ENCODE data around the gene IGLL5.

IGLL5 gene

DNA sequence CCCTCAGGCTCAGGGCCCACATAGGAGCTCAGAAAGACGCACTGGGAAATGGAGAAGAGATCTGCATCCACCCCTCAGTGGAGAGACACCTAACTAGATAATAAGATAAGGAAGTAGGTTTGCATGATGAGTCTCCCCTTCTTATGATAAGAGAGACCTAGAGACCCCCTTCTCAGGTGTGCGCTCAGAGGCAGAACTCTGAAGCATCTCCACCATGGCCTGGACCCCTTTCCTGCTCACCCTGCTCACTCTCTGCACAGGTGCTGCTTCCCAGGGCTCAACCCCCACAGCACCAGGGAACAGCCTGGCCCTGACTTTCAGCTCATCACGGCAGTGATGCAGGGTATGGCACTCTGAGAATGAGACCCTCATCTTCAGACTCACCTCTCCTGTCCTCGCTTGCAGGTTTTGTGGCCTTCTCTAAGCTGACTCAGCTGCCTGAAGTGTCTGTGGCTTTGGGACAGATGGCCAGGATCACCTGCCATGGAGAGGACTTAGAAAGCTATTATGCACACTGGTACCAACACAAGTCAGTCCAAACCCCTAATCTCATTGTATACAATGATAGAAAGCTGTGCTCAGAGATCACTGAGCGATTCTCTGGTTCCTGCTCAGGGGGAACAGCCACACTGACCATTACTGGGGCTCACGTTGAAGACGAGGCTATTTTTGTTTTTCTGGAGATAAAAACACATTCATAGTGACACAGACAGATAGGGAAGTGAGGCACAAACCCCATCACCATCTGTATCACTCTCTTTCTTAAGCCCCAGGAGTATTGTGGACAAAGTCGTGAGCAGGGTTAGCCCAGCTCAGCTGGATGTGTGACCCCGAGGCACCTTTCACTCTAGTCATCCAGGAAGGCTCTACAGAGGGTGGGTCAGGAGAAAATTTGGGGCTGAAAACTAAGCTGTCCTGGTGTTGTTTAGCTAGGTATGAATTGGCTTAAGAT is 29.7 kb upstream of the IGLL5 start:
- no peak for DNase-seq (ENCODE audit: low read depth, low spot score)
- H3K4me3 ChIP-seq (ENCODE audit: low read length), result no peak overlapping the region

DNA sequence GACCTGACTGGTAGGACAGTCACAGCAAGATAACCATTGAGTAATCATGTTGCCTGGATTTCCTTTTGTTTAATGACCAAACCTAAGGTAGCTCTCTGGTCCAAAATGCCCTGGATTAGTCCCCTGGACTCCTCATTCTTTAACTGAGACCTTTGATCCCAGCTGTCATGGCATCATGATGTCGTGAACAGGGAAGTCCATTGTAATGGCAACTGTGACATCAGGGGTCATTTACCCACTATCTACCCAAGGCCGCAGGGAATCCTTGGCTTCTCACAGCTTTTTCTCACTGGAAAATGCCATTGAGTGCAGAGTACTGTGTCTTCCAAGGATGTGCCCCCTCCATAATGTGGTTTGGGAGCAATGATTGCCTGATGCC is 29.1 kb upstream of the IGLL5 start:
- no peak overlapping the region for H3K4me3 ChIP-seq (ENCODE audit: low read length)
- no peak for DNase-seq (ENCODE audit: low read depth, low spot score)

DNA sequence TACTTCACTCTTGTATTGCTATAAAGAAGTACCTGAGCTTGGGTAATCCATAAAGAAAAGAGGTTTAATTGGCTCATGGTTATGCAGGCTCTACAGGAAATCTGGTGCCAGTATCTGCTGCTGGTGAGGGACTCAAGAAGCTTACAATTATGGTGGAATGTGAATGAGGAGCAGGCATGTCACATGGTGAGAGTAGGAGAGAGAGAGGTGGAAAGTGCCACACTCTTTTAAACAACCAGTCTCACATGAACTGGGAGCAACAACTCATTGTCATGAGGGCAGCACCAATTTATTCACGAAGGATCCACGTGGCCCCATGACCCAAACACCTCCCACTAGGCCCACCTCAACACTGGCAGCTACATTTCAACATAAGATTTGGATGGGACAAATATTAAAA is 24.6 kb upstream of the IGLL5 start:
- H3K4me3 ChIP-seq (ENCODE audit: low read length), result no peak overlapping the region
- no peak for DNase-seq (ENCODE audit: low read depth, low spot score)

DNA sequence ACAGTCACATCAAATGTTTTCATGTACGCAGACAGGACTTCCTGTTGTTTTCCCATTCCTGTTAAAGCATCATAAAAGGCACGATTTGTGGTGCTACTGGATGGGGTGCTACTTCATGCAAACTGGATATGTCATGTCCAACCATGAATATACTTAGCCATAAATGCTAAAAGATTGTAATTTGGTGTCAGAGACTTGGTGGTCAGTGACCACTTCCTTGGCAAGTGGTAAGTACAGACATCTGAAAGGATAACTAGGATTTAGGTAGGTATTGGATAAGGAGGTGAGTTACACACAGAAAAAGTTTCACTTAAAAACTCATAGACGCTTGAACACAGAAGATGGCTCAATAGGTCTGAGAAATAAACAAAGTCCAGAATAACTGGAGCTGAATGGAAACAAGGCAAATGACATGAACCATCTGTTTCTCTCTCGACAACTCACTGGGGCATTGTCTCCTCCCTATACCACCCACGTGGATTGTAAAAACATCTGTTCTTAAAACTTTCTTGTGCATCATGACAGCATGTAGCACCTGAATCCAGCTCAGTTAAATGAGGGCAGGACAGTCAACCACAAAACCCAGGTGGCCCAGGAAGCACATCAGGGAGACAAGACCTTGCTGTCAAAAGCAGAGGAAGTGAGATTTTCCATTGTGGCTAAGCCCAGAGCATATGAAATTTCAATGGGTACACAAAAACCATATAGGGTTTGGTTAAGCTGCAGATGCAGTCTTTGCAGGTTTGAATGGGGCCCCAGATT is 22.1 kb upstream of the IGLL5 start:
- no peak overlapping the region for H3K4me3 ChIP-seq (ENCODE audit: low read length)
- DNase-seq (ENCODE audit: low read depth, low spot score), result peak; percentile 97

DNA sequence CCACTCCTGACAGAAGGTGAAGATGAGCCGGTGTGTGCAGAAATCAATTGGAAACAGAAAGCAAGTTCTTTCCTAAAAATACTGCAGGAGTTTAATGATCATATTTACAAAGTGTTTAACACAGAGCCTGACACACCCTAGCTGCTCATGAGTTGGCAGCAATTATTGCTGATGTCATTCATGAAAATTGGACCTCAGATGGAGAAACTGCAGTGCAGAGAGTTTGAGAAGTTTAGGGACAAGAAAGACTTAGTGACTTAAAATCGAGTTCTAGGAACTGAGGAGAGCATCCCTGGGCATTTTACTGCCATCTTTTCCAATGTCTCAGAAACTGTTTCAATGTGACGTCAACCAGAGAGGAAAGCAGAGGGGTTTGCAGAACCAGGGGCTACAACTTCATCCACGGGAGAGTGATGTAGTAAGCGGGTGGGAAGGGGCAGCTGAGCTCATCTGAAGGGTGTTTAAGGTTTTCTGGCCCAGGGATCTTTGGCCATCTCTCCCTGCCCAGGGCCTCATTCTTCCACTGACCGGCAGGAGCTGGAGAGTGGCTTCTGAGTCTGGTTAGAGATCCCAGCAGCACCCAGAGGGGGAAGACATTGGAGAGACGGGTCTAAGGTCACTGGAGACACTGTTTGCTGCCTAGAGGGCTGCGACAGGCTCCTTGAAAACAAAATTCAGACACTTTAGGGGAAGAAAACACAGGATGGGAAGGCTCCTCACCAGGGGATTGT is 21.1 kb upstream of the IGLL5 start:
- H3K4me3 ChIP-seq (ENCODE audit: low read length), result no peak overlapping the region
- no peak for DNase-seq (ENCODE audit: low read depth, low spot score)

DNA sequence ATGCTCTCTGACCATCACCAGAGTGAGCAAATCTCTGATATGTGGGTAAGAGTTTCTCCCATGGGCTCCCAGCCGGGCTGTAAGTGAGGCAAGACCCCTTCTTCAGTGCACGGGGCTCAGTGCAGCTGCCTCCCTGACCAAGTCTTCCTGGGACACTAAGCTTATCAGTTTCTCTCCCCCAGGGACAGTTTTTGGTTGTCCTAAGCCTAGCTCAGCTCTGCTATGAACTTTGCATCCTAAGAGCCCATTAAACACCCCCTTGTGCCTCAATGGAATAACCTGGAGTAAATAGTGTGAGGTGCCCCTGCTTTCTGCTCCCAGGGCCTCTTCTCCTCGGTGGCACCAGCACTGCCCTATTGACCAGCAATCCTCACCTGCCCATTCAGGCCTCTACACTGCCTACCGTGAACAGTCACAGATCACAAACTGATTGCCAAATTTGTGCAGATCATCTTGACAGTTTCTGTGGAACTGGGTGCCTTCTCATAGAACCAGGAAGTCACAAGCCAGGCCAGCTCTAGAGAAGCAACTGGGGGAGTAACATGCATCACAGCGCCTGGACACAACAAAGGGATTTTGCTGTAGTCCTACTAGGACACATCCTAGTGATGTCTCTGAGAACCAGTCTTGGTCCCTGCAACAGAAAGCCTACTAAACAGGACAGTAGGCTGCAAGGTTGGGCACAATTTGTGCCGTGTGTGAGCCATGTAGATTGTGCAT is 19.5 kb upstream of the IGLL5 start:
- DNase-seq (ENCODE audit: low read depth, low spot score), result no peak
- H3K4me3 ChIP-seq (ENCODE audit: low read length), result no peak overlapping the region

DNA sequence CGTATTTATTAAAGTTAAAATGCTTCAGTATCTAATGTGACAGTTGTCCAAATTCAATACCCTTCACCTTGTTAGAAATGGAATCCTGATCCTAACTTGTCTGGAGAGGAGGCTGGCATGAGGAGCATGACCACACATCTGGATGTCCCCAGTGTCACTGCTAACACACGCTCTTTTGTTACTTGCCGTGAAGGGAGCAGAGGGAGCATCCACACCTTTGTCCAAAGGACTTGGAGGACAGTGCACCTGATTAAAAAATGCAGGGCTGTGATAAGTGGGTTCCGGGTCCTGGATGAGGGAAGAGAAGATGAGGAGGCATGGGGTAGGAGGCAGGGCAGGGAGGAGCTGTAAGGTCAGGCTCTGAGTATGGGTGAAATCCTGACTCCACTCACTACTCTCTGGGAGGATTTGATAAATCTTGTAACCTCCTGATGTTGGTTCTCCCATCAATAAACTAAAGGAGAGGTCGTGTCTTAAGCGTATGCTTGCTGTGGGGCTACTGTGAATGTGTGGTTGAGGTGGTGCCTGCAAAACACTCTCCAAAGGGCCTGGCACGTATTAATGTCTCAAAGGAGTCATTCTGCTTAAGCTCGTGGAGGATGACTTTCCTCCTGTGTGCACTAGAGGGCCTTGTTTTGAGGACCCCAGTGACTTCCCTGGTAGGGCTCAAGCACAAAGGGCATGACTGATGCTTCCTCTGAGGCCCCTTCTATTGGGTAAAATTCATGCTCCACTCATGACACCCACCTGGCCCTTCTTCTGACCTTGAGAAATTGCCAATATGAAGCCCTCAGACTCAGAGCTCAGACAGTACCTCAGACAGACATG is 16.8 kb upstream of the IGLL5 start:
- DNase-seq (ENCODE audit: low read depth, low spot score), result peak; percentile 47
- H3K4me3 ChIP-seq (ENCODE audit: low read length), result no peak overlapping the region

DNA sequence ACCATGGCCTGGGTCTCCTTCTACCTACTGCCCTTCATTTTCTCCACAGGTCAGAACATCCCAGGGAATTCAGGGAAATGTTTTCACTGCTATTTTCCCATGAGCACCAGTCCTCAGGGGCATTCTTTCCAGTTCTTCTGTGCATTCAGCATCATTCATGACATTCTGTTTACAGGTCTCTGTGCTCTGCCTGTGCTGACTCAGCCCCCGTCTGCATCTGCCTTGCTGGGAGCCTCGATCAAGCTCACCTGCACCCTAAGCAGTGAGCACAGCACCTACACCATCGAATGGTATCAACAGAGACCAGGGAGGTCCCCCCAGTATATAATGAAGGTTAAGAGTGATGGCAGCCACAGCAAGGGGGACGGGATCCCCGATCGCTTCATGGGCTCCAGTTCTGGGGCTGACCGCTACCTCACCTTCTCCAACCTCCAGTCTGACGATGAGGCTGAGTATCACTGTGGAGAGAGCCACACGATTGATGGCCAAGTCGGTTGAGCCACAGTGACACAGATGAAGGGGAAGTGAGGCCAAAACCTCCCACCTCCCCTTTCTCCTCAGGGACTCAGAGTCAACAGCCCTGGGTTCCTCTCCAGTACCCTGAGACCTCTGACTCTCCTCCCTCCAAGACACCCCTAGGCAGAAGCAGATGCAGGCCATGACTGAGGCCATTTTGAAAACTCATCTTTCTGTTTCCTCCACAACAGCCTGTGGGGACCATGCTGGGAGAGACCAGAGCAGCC is 15.9 kb upstream of the IGLL5 start:
- H3K4me3 ChIP-seq (ENCODE audit: low read length), result no peak overlapping the region
- no peak for DNase-seq (ENCODE audit: low read depth, low spot score)

DNA sequence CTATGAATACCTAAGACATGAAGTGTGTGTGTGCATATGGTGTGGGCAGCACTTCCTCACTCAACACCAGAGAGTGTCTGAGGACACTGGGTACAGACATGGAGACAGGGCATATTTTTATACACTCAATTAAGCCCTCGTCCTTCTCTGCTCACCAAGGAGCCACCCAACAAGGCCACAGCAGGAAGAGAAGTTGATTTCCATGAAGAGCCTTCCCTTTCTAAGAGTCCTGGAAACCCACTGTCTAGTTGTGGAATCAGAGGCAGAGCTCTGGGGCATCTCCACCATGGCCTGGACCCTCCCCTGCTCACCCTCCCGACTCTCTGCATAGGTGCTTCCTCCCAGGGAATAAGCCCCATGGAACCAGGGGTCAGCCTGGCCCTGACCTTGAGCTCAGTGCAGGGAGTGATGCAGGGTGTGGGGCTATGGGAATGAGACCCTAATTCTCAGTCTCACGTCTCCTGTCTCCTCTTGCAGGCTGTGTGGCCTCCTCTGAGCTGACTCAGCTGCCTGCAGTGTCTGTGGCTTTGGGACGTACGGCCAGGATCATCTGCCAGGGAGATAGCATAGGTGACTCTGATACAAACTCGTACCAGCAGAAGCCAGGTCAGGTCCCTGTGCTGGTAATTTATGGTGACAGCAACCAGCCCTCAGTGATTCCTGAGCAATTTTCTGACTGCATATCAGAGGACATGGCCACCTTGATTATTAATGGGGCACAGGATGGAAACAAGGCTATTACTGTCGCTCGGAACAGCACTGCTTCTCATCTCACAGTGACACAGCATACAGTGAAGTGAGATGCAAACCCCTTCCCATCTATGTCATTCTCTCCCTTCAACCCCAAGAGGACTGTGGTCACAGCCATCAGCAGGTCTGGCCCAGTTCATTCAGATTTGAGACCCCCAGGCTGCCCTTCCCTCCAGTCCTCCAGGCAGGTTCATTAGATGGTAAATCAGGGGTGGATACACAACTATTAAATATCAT is 14.6 kb upstream of the IGLL5 start:
- H3K4me3 ChIP-seq (ENCODE audit: low read length), result no peak overlapping the region
- no peak for DNase-seq (ENCODE audit: low read depth, low spot score)

DNA sequence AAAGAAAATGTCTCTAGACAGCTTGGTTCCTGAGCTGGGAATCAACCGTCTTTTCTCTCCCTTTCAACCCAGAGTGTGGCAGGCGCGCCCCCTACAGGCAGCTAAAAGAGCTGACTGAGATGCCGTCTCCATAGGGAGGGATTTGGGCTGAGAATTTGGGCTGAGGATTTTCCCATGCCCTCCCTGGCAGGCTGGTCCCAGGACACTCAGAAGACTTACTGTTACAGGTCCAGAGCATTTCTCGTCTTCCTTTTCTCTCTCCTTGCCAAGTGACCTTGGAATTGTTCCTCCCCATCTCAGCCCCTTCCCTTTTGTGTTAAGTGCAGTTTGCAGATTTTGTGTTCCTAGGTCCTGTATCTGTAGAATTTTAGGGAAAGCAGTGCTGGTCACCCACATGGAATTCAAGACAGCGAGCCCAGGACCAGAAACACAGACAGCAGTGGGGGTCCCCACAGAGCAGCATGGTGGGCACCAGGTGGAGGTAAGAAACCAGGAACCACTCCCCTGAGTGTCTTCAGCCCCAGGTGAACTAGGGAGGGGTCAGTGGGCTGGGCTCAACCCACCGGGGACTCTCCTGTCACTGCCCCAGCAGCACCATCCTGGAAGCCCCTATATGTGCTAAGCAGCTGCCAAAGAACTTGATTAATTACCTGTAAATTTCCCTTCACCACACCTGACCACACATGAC is 9.9 kb upstream of the IGLL5 start:
- no peak overlapping the region for H3K4me3 ChIP-seq (ENCODE audit: low read length)
- DNase-seq (ENCODE audit: low read depth, low spot score), result peak; percentile 44

DNA sequence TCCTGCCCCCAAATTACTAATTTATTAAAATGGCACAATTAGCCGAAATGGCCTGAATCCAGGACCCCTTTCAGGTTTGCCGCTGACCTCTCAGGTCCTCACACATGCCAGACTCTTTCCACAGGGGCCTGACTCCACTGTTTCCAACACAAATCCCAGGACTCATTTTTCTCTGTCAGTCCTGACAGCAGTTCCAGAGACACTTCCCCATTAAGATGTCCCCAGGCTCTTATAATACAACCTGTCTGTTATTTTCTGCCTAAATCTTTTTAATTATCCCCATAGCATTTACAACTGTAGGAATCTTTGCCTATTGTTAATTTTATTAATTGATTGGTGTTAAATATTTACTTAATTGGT is 9.4 kb upstream of the IGLL5 start:
- no peak overlapping the region for H3K4me3 ChIP-seq (ENCODE audit: low read length)

DNA sequence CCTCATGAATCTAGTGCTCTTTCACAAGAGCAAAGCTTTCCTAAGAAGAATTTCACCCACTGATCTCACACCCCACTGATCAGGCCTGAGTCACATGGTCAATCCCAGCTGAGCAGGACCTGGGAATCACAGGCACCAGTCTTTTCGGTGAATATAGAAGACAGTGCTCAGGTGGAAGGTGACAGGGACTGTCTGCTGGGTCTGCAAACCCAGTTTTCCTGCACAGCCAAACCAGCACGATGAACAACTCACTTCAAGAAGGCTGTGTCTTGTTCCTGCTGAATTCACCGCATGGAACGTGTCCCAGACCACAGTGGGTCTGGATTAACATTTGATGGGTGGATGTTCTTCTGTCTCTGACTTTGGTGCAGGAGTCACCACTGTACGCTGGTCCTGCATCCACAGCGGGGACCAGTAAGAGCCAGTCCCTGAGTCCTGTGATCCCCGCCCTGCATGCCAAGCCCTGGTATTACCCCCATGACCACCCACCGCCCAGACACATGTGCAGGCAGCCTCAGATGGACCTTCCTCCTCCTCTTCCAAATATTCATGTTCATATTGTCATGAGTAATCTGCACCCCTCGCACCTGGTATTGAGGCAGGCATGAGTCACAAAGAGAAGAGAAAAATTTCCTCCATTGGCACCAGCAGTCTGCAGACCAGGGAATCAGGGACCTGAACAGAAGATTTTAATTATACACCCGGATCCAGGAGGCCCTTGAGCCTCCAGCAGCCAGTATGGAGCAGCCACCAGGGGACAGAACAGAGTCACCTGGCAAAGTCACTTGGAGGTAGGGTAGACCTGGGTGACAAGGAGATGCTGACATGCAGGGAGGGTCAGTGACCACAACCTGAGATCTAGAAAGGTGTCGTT is 8.6 kb upstream of the IGLL5 start:
- DNase-seq (ENCODE audit: low read depth, low spot score), result no peak
- no peak overlapping the region for H3K4me3 ChIP-seq (ENCODE audit: low read length)

More for the DNA sequence above, 9.4 kb upstream of the IGLL5 start:
- DNase-seq (ENCODE audit: low read depth, low spot score), result no peak

DNA sequence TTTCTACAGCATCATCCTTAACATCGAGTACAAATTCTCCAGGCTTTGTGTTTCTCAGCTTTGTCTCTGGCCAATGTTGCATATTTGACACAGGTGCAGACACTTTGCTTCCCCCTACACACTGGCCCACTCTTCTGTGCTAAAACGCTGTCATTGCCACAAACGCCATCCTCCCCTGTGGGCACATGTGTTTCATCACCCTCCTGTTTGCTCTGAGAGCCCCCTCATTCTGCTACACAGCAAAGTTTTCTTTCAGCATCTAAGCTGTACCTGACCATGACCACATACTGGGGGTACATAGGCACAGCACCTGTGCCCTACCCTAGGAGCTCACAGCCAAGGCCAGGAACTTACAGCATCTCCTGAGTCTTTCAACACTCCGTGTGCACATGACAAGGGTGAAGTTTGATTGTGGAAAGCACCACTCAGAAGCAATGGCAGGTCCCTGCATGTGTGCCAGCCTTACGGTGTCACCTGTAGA is 7.9 kb upstream of the IGLL5 start:
- no peak overlapping the region for H3K4me3 ChIP-seq (ENCODE audit: low read length)
- no peak for DNase-seq (ENCODE audit: low read depth, low spot score)

DNA sequence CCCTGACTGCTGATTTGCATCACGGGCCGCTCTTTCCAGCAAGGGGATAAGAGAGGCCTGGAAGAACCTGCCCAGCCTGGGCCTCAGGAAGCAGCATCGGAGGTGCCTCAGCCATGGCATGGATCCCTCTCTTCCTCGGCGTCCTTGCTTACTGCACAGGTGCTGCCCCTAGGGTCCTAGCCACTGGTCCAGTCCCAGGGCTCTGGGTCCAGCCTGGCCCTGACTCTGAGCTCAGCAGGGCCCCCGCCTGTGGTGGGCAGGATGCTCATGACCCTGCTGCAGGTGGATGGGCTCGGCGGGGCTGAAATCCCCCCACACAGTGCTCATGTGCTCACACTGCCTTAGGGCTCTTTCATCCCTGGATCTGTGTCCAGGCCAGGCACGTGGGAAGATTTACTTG is 7.0 kb upstream of the IGLL5 start:
- no peak for DNase-seq (ENCODE audit: low read depth, low spot score)

More for the DNA sequence above, 7.0 kb upstream of the IGLL5 start:
- no peak overlapping the region for H3K4me3 ChIP-seq (ENCODE audit: low read length)

Data from Jurkat, Clone E6-1 (cell line).